ENCODE data around the gene CMTM3. TPM values are rescaled to one million over a fixed set of nuclear protein-coding genes. Genes with fewer than 3 reads are reported as not detected.
A peak's percentile ranks its signal among the peaks of the same experiment; 100 is the strongest.

CMTM3 gene
- total RNA-seq (10 to 100 TPM in 1 of 6 donors, 1 to 10 TPM in 4, under 1 TPM in 1; 0.79 to 20.8 (median 2.6) TPM), polyA plus RNA-seq (1 to 10 TPM; 4.3 to 4.8 TPM)

- WGBS, 2 donors = 2 to 3% methylated on average over 40 to 92 of the region's 96 CpGs
- Histone ChIP-seq H3K27ac (peak within 1 kb of the TSS in 3 of 4 donors; percentile 42 to 66 (median 55)), H3K36me3 (no peaks in the 10 kb centered on the region), H3K4me3 (peak within 1 kb of the TSS; percentile 38 to 70 (median 44)), H3K9me3 (no peaks in the 10 kb centered on the region), H3K27me3 (no peaks in the 10 kb centered on the region), H3K4me1 (no peaks in the 10 kb centered on the region)
- ATAC-seq = peak; percentile 59 to 73 (median 66)
- no peak for FAIRE-seq
- intact Hi-C loops (cut with DNase I) = loop anchor here in 1 of 3 donors (5.0 kb wide), 1 partner anchor 202 kb away; no protein-coding TSS in a partner anchor
- TF ChIP-seq CTCF (IDR thresholded peaks at IDR 0.05) = peak in 3 of 4 donors; percentile 57 to 59 (median 57)
- peak in 5 of 6 donors; percentile 39 to 84 (median 53) for DNase-seq
Measured at GRCh38 chr16:66604376-66605176, at the start of gene CMTM3. CMTM3 (plus strand) TSS chr16:66604704; CDS start chr16:66604806, 102 bp downstream.

GRCh38 chr16:66560107-66560506 is 44.4 kb upstream of the CMTM3 start:
- H3K4me1 ChIP-seq = no peaks in the 10 kb centered on the region
- ATAC-seq = no peak
- TF ChIP-seq CTCF (IDR thresholded peaks at IDR 0.05) = no peak
- no peaks in the 10 kb centered on the region for H3K9me3 ChIP-seq
- no peak overlapping the region for H3K4me3 ChIP-seq
- FAIRE-seq = no peak
- no peak overlapping the region for H3K27ac ChIP-seq
- 81 to 89% methylated on average over 1 of the region's 1 CpG for WGBS, 2 donors
- no peaks in the 10 kb centered on the region for H3K36me3 ChIP-seq
- DNase-seq = no peak
- intact Hi-C loops (cut with DNase I) = no loop called here
- no peaks in the 10 kb centered on the region for H3K27me3 ChIP-seq

- 95 to 96% methylated on average over 3 of the region's 3 CpGs for WGBS, 2 donors
- no peak for ATAC-seq
- DNase-seq = no peak
- H3K27ac ChIP-seq = no peak overlapping the region
- intact Hi-C loops (cut with DNase I) = no loop called here
- TF ChIP-seq CTCF (IDR thresholded peaks at IDR 0.05) = no peak
- no peak for FAIRE-seq
- no peaks in the 10 kb centered on the region for H3K9me3 ChIP-seq
- H3K36me3 ChIP-seq = no peaks in the 10 kb centered on the region
- H3K27me3 ChIP-seq = no peaks in the 10 kb centered on the region
- no peaks in the 10 kb centered on the region for H3K4me1 ChIP-seq
- H3K4me3 ChIP-seq = no peak overlapping the region
Measured at GRCh38 chr16:66561381-66562080, 43.0 kb upstream of the CMTM3 start.

- H3K27me3 ChIP-seq = no peaks in the 10 kb centered on the region
- FAIRE-seq (no peak), DNase-seq (no peak), ATAC-seq (no peak)
- TF ChIP-seq CTCF (IDR thresholded peaks at IDR 0.05) = no peak
- no peak overlapping the region for H3K4me3 ChIP-seq
- no peaks in the 10 kb centered on the region for H3K36me3 ChIP-seq
- no peak overlapping the region for H3K27ac ChIP-seq
- no peaks in the 10 kb centered on the region for H3K9me3 ChIP-seq
- WGBS, 2 donors = 73 to 89% methylated on average over 1 of the region's 1 CpG
- no peaks in the 10 kb centered on the region for H3K4me1 ChIP-seq
- intact Hi-C loops (cut with DNase I) = no loop called here
Measured at GRCh38 chr16:66562409-66562808, 42.1 kb upstream of the CMTM3 start.
